NB4 (cell line): Measurements from ENCODE around the gene SLC38A6.

Experiments
- TF ChIP-seq, protein P1 (sequence below): IDR thresholded peaks from one replicate; pipeline ENCODE4 v1.5.1; 2012; ENCODE audit warnings: low read depth, low read length
- TF ChIP-seq, protein P2 (sequence below): IDR thresholded peaks from 2 replicates; pipeline ENCODE4 v1.6.1; 2011; ENCODE audit warnings: low read depth, low read length

DNA sequence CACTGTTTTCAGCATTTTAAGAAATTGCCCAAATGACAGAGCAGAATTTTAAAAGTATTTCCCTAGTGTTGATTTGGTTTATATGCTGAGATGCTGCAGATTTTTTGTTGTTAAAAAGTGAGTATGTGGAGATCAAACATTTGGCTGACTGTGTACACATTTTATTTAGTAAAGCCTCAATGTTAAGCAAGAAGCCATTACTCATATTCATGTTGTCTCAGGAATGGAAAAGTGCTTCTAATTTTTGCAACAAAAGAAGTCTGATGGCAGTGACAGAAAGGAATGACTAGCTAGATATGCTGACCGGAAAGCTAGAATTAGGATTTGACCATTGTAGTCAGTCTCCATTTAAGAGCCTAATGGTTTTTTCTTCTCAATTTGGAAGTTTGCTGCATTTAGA is 22.5 kb downstream of the SLC38A6 start:
- TF ChIP-seq, protein P1, sequence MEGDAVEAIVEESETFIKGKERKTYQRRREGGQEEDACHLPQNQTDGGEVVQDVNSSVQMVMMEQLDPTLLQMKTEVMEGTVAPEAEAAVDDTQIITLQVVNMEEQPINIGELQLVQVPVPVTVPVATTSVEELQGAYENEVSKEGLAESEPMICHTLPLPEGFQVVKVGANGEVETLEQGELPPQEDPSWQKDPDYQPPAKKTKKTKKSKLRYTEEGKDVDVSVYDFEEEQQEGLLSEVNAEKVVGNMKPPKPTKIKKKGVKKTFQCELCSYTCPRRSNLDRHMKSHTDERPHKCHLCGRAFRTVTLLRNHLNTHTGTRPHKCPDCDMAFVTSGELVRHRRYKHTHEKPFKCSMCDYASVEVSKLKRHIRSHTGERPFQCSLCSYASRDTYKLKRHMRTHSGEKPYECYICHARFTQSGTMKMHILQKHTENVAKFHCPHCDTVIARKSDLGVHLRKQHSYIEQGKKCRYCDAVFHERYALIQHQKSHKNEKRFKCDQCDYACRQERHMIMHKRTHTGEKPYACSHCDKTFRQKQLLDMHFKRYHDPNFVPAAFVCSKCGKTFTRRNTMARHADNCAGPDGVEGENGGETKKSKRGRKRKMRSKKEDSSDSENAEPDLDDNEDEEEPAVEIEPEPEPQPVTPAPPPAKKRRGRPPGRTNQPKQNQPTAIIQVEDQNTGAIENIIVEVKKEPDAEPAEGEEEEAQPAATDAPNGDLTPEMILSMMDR = no peak
- TF ChIP-seq, protein P2, sequence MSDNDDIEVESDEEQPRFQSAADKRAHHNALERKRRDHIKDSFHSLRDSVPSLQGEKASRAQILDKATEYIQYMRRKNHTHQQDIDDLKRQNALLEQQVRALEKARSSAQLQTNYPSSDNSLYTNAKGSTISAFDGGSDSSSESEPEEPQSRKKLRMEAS = no peak
